Neuron (in vitro differentiated cells): Measurements from ENCODE around the gene TBCEL.
"Not testable (repeated sequence)": the region's sequence is repeated elsewhere in the genome, so short reads cannot be mapped to it uniquely, and the experiment has no call there.

Source experiments
- H2AFZ ChIP-seq: one replicate; pipeline ENCODE4 v1.6.1; 2013; ENCODE audit warnings: low read depth, mild to moderate bottlenecking, inconsistent platforms, low read length, moderate library complexity
- H3K27me3 ChIP-seq: one replicate; pipeline ENCODE4 v1.6.1; 2013; ENCODE audit warnings: low read length; ENCODE audit not compliant: insufficient read depth
- H3K36me3 ChIP-seq: one replicate; pipeline ENCODE4 v1.6.1; 2013; ENCODE audit warnings: low read length; ENCODE audit not compliant: insufficient read depth
- H3K4me1 ChIP-seq: one replicate; pipeline ENCODE4 v1.6.1; 2013; ENCODE audit warnings: low read length; ENCODE audit not compliant: insufficient read depth
- H3K4me3 ChIP-seq: 2 replicates; pipeline ENCODE4 v1.5.1; 2013; ENCODE audit warnings: mild to moderate bottlenecking, low read length, moderate library complexity
- H3K9me3 ChIP-seq: one replicate; pipeline ENCODE4 v1.6.1; 2013; ENCODE audit warnings: low read length

TBCEL gene

DNA sequence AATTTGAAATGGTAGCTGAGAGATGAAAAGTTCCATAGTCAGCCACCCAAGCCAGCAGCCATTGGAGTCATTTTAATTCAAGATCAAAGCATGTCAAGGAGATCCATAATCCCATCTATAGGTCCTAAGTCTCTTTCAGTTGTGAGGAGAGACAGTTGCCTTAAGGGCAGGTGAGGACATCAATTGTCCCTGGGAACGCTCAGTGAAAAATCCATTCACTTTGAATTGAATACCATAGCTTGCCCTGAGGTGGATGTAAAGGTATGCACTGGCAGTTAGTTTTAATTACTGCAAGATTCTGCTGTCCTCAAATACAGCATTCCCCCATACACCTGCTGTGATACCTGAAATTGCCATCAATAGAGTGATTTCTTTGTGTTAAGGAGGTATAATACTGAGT, 25.3 kb upstream of the TBCEL start:
- Histone ChIP-seq H3K4me1 (no peaks in the 10 kb centered on the region), H3K36me3 (no peaks in the 10 kb centered on the region), H3K27me3 (no peaks in the 10 kb centered on the region), H3K4me3 (no peak overlapping the region), H2AFZ (no peak overlapping the region), H3K9me3 (no peaks in the 10 kb centered on the region)

DNA sequence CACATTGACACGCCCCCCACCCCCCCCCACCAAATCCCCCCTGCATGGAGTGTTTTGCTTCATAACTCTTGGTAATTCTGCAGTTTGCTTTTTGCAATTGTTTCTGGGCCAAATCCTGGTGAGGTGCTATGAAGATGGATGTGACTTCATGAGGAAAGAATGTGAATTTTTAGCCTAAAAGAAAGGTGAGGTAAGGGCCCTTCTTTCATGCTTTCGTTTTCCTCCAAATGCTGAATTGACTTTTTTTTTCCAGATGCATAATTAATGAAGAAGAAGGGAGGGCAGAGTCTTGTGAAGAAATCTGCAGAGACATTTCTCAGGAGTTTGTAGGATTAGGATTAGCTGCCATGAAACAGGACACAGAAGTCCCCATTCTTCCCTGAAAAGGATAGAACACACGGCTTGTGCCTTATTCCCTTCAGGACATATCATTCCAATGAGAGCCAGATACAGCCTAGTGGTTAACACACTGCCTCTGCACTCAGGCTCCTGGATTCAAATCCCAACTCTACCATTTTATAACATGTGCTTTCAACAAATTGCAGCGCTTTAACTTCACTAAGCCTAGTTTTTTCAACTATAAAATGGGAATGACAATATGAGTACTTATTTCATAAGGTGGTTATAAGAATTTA, 19.6 kb upstream of the TBCEL start:
- Histone ChIP-seq H3K4me3 (no peak overlapping the region), H3K27me3 (peaks cover 5% of the 10 kb centered on the region), H3K9me3 (peaks cover 2% of the 10 kb centered on the region), H2AFZ (no peak overlapping the region), H3K4me1 (no peaks in the 10 kb centered on the region), H3K36me3 (no peaks in the 10 kb centered on the region)

DNA sequence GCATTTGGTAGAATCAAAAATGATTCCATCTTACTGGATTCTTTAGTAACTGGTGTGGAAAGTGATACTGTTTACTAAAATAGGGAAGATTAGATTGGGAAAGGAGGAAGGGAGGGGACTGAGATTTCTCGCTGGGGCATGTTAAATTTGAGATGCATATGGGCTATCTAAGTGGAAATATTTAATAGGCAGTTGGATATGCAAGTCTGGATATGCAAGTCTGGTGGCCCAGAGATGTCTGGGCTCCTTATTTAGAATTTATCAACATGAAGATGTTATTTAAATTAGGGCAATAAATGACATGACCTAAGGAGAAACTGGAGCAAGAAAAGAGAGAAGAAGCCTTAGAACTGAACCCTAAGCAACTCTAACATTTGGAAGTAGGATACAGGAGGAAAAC, 17.0 kb upstream of the TBCEL start:
- Histone ChIP-seq H3K4me3 (no peak overlapping the region), H3K27me3 (peaks cover 5% of the 10 kb centered on the region), H3K9me3 (peaks cover 2% of the 10 kb centered on the region), H3K4me1 (no peaks in the 10 kb centered on the region), H3K36me3 (no peaks in the 10 kb centered on the region), H2AFZ (no peak overlapping the region)

DNA sequence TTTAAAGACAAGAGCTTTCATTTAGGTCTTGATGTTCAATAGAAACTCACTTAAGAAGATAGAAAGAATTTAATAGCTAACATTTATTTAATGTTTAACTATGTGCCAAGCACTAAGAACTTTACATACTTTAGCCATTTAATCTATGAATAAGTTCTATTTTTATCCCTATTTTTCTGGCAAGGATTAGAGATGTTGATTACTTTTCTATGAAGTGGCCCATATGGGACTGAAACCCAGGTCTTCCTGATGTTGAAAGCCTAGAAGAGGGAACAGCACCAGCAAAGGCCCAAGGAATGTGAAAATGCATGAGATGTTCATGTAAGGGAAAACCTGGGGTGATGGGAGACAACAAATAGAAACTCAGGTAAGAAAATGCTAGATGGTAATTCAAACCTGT, 15.4 kb upstream of the TBCEL start:
- Histone ChIP-seq H3K4me1 (no peaks in the 10 kb centered on the region), H3K9me3 (peaks cover 2% of the 10 kb centered on the region), H3K4me3 (no peak overlapping the region), H3K36me3 (no peaks in the 10 kb centered on the region), H3K27me3 (peaks cover 5% of the 10 kb centered on the region), H2AFZ (no peak overlapping the region)

DNA sequence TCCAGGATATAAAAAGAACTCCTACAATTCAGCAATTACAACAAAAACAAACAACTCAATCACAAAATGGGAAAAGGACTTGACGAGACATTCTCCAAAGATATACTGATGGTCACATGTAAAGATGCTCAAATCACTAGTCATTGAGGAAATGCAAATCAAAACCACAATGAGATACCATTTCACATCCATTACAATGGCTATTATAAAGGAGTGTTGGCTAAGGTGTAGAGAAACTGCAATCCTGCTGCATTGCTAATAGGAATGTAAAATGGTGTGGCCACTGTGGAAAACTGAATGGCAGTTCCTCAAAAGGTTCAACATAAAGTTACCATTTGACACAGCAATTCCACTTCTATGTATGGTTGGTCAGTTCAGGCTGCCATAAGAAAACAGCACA, 11.8 kb upstream of the TBCEL start:
- Histone ChIP-seq H3K27me3 (peaks cover 5% of the 10 kb centered on the region), H3K9me3 (peaks cover 2% of the 10 kb centered on the region), H3K4me1 (no peaks in the 10 kb centered on the region), H2AFZ (no peak overlapping the region), H3K4me3 (no peak overlapping the region), H3K36me3 (no peaks in the 10 kb centered on the region)

DNA sequence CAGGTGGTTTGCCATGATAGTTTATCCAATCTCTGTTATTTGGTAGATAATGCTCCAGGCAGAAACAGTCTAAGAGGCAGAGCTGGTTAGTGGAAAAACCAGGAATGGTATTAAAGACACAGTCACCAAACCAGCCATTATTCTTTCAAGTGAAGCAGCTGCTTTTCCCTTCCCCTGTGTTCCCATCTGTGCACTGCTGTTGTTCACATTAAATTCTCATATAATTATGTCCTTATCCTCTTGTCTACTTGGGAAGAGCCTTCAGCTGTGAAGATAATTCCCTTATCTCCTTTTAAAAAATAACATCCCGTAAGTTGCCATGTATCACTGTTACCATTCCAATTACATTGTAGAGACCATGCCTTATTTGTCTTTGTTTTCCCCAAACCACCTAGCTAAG, 5.2 kb upstream of the TBCEL start:
- Histone ChIP-seq H2AFZ (no peak overlapping the region), H3K4me1 (peaks cover 4% of the 10 kb centered on the region), H3K27me3 (no peaks in the 10 kb centered on the region), H3K9me3 (no peaks in the 10 kb centered on the region), H3K36me3 (no peaks in the 10 kb centered on the region), H3K4me3 (no peak overlapping the region)

DNA sequence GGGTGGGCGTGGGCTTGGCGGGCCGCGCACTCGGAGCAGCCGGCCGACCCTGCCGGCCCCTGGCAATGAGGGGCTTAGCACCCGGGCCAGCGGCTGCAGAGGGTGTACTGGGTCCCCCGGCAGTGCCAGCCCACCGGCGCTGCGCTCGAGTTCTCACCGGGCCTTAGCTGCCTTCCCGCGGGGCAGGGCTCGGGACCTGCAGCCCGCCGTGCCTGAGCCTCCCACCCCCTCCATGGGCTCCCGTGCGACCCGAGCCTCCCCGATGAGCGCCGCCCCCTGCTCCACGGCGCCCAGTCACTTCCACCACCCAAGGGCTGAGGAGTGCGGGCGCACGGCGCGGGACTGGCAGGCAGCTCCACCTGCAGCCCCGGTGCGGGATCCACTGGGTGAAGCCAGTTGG, 2.2 kb upstream of the TBCEL start:
- not testable (repeated sequence) for H3K9me3 ChIP-seq, H3K36me3 ChIP-seq, H3K4me3 ChIP-seq, H2AFZ ChIP-seq, H3K27me3 ChIP-seq
- H3K4me1 ChIP-seq = peaks cover 21% of the 10 kb centered on the region

DNA sequence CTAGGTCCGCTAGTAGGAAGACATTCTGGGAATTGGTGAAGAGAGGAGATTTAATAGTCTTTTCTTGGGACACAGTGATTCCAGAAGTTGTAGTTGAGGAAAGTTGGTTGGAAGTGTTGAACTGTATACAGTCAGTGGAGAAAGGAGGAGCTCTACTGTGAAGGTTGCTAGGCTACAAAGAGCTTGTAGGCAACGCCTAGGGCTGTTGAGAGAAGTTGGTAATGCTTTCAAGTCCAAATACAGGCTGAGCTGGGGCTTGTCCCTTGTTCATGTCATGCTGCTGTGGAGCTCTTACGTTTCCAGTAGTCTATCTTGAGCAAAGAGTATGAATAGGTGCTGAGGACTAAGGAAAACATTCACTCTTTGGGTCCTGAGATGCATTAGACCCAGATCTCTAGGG, 1.1 kb downstream of the TBCEL start:
- Histone ChIP-seq H3K4me1 (peaks cover 21% of the 10 kb centered on the region), H3K27me3 (no peaks in the 10 kb centered on the region), H3K9me3 (no peaks in the 10 kb centered on the region), H3K4me3 (peak overlapping the region; percentile 94), H3K36me3 (no peaks in the 10 kb centered on the region), H2AFZ (no peak overlapping the region)

DNA sequence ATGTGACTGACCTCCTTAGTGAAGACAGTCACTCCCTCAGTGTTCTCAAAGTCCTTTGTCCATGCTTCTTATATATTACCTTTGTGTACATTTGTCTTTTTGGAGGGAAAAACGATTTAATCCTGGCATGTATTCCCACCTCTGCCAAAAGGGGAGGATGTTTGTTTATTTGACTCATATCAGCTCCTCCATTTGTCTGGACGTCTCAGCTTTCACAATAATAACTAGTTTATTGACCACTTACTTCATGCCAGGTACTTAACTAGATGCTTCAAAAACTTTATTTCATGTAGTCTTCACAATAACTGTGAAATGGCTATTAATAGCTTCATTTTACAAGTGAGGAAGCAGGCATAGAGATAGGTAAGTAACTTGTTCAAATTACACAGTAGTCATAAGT, 5.3 kb downstream of the TBCEL start:
- no peak overlapping the region for H3K4me3 ChIP-seq
- H3K27me3 ChIP-seq = no peaks in the 10 kb centered on the region
- no peak overlapping the region for H2AFZ ChIP-seq
- peaks cover 17% of the 10 kb centered on the region for H3K4me1 ChIP-seq
- no peaks in the 10 kb centered on the region for H3K9me3 ChIP-seq
- H3K36me3 ChIP-seq = no peaks in the 10 kb centered on the region

DNA sequence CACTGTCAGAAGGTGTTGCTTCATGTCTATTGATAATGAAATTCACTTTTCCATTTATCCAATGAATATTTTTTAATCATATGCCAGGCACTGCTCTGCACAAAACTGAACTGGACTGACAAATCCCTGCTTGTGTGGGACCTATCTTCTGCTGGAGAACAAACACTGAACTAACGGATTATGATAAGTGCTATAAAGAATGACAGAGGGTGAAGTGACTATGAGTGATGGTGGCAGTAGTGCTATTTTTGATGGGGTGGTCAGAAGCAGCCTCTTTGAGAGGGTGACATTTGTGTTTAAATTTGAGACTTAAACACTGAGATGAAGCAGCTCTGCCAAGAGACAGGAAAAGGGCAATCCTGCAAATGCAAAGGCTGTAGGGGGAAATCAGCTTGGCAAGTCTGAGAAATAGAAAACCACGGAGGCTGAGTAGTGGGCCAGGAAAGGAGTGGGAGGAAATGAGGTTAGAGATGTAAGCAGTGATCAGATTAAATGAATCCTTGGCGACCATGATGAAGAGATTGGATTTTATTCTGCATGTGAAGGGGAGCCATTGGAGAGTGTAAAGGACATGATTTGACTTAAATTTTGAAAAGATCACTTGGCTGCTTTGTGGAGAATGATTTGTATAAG, 6.0 kb downstream of the TBCEL start:
- Histone ChIP-seq H3K4me3 (no peak overlapping the region), H2AFZ (no peak overlapping the region), H3K27me3 (no peaks in the 10 kb centered on the region), H3K4me1 (peaks cover 10% of the 10 kb centered on the region), H3K36me3 (no peaks in the 10 kb centered on the region), H3K9me3 (no peaks in the 10 kb centered on the region)

DNA sequence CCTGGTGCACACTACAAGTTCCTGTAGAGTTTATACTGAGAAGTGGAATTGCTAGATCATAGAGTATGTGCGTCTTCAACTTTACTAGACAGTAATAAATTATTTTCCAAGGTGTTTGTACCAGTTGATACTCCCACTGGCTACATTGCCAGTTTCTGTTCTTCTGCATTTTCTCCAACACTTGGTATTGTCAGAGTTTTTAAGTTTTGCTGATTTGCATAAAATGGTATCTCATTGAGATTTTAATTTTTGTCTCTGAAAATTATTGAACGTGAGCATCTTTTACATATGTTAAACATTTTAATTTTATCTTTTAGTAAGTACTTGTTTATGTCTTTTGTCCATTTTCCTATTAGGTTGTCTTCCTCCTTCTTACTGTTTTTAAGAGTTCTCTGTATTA, 7.3 kb downstream of the TBCEL start:
- Histone ChIP-seq H3K4me3 (no peak overlapping the region), H2AFZ (no peak overlapping the region), H3K9me3 (no peaks in the 10 kb centered on the region), H3K4me1 (no peaks in the 10 kb centered on the region), H3K36me3 (no peaks in the 10 kb centered on the region), H3K27me3 (no peaks in the 10 kb centered on the region)

DNA sequence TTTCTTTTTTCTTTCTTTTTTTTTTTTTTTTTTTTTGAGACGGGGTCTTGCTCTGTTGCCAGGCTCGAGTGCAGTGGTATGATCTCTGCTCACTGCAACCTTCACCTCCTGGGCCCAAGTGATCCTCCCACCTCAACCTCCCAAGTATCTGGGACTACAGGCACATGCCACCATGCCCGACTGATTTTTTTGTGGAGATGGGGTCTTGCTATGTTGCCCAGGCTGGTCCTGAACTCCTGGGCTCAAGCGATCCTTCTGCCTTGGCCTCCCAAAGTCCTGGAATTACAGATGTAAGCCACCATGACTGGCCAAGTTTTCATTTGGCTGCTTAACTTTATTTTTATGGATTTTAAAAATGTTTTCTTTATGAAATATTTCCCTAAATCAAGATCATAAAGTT, 7.7 kb downstream of the TBCEL start:
- H2AFZ ChIP-seq, H3K27me3 ChIP-seq, H3K9me3 ChIP-seq: not testable (repeated sequence)

DNA sequence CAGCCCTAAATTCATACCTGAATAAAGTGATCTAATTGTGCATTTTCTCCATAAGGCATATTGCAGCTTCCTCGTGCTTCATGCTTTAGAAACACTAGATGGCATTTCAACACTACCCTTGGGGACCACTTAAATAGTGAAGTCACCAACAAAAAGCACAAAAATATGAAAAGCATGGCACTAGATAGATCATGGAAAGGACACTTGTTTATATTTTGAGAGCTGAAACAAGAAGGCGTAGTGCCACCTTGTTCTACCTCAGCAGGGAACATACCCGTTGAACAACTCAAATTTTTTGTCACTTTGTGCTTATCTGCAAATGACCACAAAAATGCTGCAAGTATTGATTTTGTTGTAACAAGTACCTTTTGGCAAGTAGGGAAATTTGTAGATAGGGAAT, 8.6 kb downstream of the TBCEL start:
- Histone ChIP-seq H3K4me1 (no peaks in the 10 kb centered on the region), H3K4me3 (no peak overlapping the region), H2AFZ (no peak overlapping the region), H3K9me3 (no peaks in the 10 kb centered on the region), H3K27me3 (no peaks in the 10 kb centered on the region), H3K36me3 (no peaks in the 10 kb centered on the region)

More for the DNA sequence above, 7.7 kb downstream of the TBCEL start:
- not testable (repeated sequence) for H3K36me3 ChIP-seq, H3K4me1 ChIP-seq, H3K4me3 ChIP-seq

DNA sequence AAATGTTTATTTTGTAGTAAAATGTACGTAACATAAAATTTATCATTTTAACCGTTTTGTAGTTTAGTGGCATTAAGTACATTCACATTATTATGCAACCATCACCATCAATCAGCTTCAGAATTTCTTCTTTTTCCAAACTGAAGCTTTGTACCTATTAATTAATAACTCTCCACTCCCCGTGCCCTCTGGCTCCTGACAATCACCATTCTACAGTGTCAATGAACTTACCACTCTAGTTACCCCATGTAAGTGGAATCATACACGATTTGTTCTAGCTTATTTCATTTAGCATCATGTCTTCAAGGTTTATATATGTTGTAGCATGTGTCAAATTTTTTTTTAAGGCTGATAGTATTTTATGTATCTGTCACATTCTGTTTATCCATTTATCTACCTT, 9.7 kb downstream of the TBCEL start:
- Histone ChIP-seq H2AFZ (no peak overlapping the region), H3K9me3 (no peaks in the 10 kb centered on the region), H3K36me3 (no peaks in the 10 kb centered on the region), H3K4me1 (no peaks in the 10 kb centered on the region), H3K27me3 (no peaks in the 10 kb centered on the region), H3K4me3 (no peak overlapping the region)
